Stimulated activated effector memory CD8-positive, alpha-beta T cell treated with anti-CD3 and anti-CD28 coated beads, Interleukin-12 subunit alpha, Interleukin-12 subunit beta, amount 100 ng/mL, for 72 hours (primary cell): ENCODE measurements around the gene EIF5B.
"Not testable (repeated sequence)": the region's sequence is repeated elsewhere in the genome, so short reads cannot be mapped to it uniquely, and the experiment has no call there.

Experiments
- ATAC-seq: fragments of 150-1000 bp; cut with Tn5 transposase; 2 replicates; pipeline ENCODE4 v1.10.0; 2021
- DNase-seq, 2 donors: peaks; one replicate each; pipeline ENCODE4 v3.0.0; 2021 to 2022; ENCODE audit warnings: low spot score in 2 of 2
- H3K27ac Mint-ChIP-seq: one replicate; pipeline ENCODE4 v1.8.0; 2022; ENCODE audit warnings: mild to moderate bottlenecking, mixed read lengths
- H3K36me3 Mint-ChIP-seq: one replicate; pipeline ENCODE4 v1.8.0; 2022; ENCODE audit warnings: mild to moderate bottlenecking, mixed read lengths
- H3K4me1 Mint-ChIP-seq: one replicate; pipeline ENCODE4 v1.8.0; 2022; ENCODE audit warnings: mixed read lengths
- H3K4me3 Mint-ChIP-seq: one replicate; pipeline ENCODE4 v1.8.0; 2022; ENCODE audit warnings: mild to moderate bottlenecking, mixed read lengths
- H3K9me3 Mint-ChIP-seq: one replicate; pipeline ENCODE4 v1.8.0; 2022; ENCODE audit warnings: mixed read lengths

The EIF5B gene

GRCh38 chr2:99348173-99348572 lies 11.0 kb downstream of the EIF5B start:
- Mint-ChIP-seq H3K4me3 (peak overlapping the region; percentile 11), H3K9me3 (no peaks in the 10 kb centered on the region), H3K36me3 (peaks cover 11% of the 10 kb centered on the region), H3K4me1 (peaks cover 59% of the 10 kb centered on the region), H3K27ac (peak overlapping the region; percentile 53)
- DNase-seq (no peak), ATAC-seq (peak; percentile 74)

- peak overlapping the region; percentile 63 for H3K27ac Mint-ChIP-seq
- DNase-seq: no peak
- ATAC-seq: no peak
- peaks cover 7% of the 10 kb centered on the region for H3K36me3 Mint-ChIP-seq
- peaks cover 56% of the 10 kb centered on the region for H3K4me1 Mint-ChIP-seq
- no peak overlapping the region for H3K4me3 Mint-ChIP-seq
- no peaks in the 10 kb centered on the region for H3K9me3 Mint-ChIP-seq
Observed at GRCh38 chr2:99350194-99350593, 13.0 kb downstream of the EIF5B start.

GRCh38 chr2:99354070-99354469 lies 16.9 kb downstream of the EIF5B start:
- Mint-ChIP-seq H3K9me3 (no peaks in the 10 kb centered on the region), H3K4me1 (peaks cover 40% of the 10 kb centered on the region), H3K36me3 (no peaks in the 10 kb centered on the region), H3K4me3 (no peak overlapping the region), H3K27ac (no peak overlapping the region)
- no peak for ATAC-seq
- no peak for DNase-seq

- not testable (repeated sequence) for H3K9me3 Mint-ChIP-seq, H3K27ac Mint-ChIP-seq, DNase-seq, H3K36me3 Mint-ChIP-seq, ATAC-seq, H3K4me3 Mint-ChIP-seq
- H3K4me1 Mint-ChIP-seq: peaks cover 34% of the 10 kb centered on the region
Observed at GRCh38 chr2:99354825-99355224, 17.6 kb downstream of the EIF5B start.

GRCh38 chr2:99356853-99357252 lies 19.7 kb downstream of the EIF5B start:
- H3K9me3 Mint-ChIP-seq: no peaks in the 10 kb centered on the region
- DNase-seq: no peak
- no peak overlapping the region for H3K27ac Mint-ChIP-seq
- no peak for ATAC-seq
- peaks cover 29% of the 10 kb centered on the region for H3K4me1 Mint-ChIP-seq
- no peak overlapping the region for H3K4me3 Mint-ChIP-seq
- peaks cover 24% of the 10 kb centered on the region for H3K36me3 Mint-ChIP-seq

- ATAC-seq: no peak
- Mint-ChIP-seq H3K27ac (no peak overlapping the region), H3K4me1 (peaks cover 6% of the 10 kb centered on the region), H3K36me3 (peaks cover 100% of the 10 kb centered on the region), H3K9me3 (no peaks in the 10 kb centered on the region), H3K4me3 (no peak overlapping the region)
- no peak for DNase-seq
Observed at GRCh38 chr2:99365661-99366060, 28.5 kb downstream of the EIF5B start.

GRCh38 chr2:99368854-99369253 lies 31.7 kb downstream of the EIF5B start:
- H3K4me1 Mint-ChIP-seq: not testable (repeated sequence)
- peaks cover 100% of the 10 kb centered on the region for H3K36me3 Mint-ChIP-seq

GRCh38 chr2:99373144-99373543 lies 36.0 kb downstream of the EIF5B start:
- Mint-ChIP-seq H3K27ac (no peak overlapping the region), H3K4me1 (peaks cover 17% of the 10 kb centered on the region), H3K36me3 (peaks cover 100% of the 10 kb centered on the region), H3K9me3 (no peaks in the 10 kb centered on the region), H3K4me3 (no peak overlapping the region)
- DNase-seq: no peak
- no peak for ATAC-seq

More at GRCh38 chr2:99368854-99369253, 31.7 kb downstream of the EIF5B start:
- not testable (repeated sequence) for DNase-seq, H3K9me3 Mint-ChIP-seq, ATAC-seq, H3K27ac Mint-ChIP-seq, H3K4me3 Mint-ChIP-seq

GRCh38 chr2:99374747-99375146 lies 37.6 kb downstream of the EIF5B start:
- Mint-ChIP-seq H3K9me3 (no peaks in the 10 kb centered on the region), H3K4me1 (peaks cover 19% of the 10 kb centered on the region), H3K27ac (no peak overlapping the region), H3K4me3 (no peak overlapping the region), H3K36me3 (peaks cover 100% of the 10 kb centered on the region)
- DNase-seq (no peak), ATAC-seq (no peak)

GRCh38 chr2:99376254-99376864 lies 39.2 kb downstream of the EIF5B start:
- peaks cover 100% of the 10 kb centered on the region for H3K36me3 Mint-ChIP-seq
- H3K27ac Mint-ChIP-seq: no peak overlapping the region
- DNase-seq: no peak
- peaks cover 28% of the 10 kb centered on the region for H3K4me1 Mint-ChIP-seq
- no peaks in the 10 kb centered on the region for H3K9me3 Mint-ChIP-seq
- peak; percentile 81 for ATAC-seq
- no peak overlapping the region for H3K4me3 Mint-ChIP-seq

GRCh38 chr2:99377879-99378278 lies 40.7 kb downstream of the EIF5B start:
- DNase-seq: no peak
- peak overlapping the region; percentile 46 for H3K27ac Mint-ChIP-seq

GRCh38 chr2:99380376-99381010 lies 43.3 kb downstream of the EIF5B start:
- no peaks in the 10 kb centered on the region for H3K9me3 Mint-ChIP-seq
- H3K4me3 Mint-ChIP-seq: no peak overlapping the region
- peak overlapping the region; percentile 37 for H3K27ac Mint-ChIP-seq
- DNase-seq (no peak), ATAC-seq (peak; percentile 53)
- H3K4me1 Mint-ChIP-seq: peaks cover 28% of the 10 kb centered on the region
- H3K36me3 Mint-ChIP-seq: peaks cover 100% of the 10 kb centered on the region

More at GRCh38 chr2:99377879-99378278, 40.7 kb downstream of the EIF5B start:
- Mint-ChIP-seq H3K9me3 (no peaks in the 10 kb centered on the region), H3K4me3 (no peak overlapping the region), H3K36me3 (peaks cover 100% of the 10 kb centered on the region), H3K4me1 (peaks cover 28% of the 10 kb centered on the region)
- ATAC-seq: peak; percentile 97

- H3K9me3 Mint-ChIP-seq: no peaks in the 10 kb centered on the region
- DNase-seq: no peak
- peaks cover 19% of the 10 kb centered on the region for H3K4me1 Mint-ChIP-seq
- no peak overlapping the region for H3K27ac Mint-ChIP-seq
- H3K36me3 Mint-ChIP-seq: peaks cover 99% of the 10 kb centered on the region
- no peak for ATAC-seq
- H3K4me3 Mint-ChIP-seq: no peak overlapping the region
Observed at GRCh38 chr2:99382143-99382542, 45.0 kb downstream of the EIF5B start.

- Mint-ChIP-seq H3K36me3 (peaks cover 91% of the 10 kb centered on the region), H3K4me1 (peaks cover 9% of the 10 kb centered on the region), H3K4me3 (no peak overlapping the region), H3K27ac (no peak overlapping the region), H3K9me3 (no peaks in the 10 kb centered on the region)
- ATAC-seq (no peak), DNase-seq (no peak)
Observed at GRCh38 chr2:99386011-99386410, 48.8 kb downstream of the EIF5B start.

GRCh38 chr2:99388892-99389291 lies 51.7 kb downstream of the EIF5B start:
- no peaks in the 10 kb centered on the region for H3K9me3 Mint-ChIP-seq
- peaks cover 9% of the 10 kb centered on the region for H3K4me1 Mint-ChIP-seq
- H3K27ac Mint-ChIP-seq: no peak overlapping the region
- H3K4me3 Mint-ChIP-seq: no peak overlapping the region
- ATAC-seq (no peak), DNase-seq (no peak)
- peaks cover 91% of the 10 kb centered on the region for H3K36me3 Mint-ChIP-seq

GRCh38 chr2:99389371-99389770 lies 52.2 kb downstream of the EIF5B start:
- H3K27ac Mint-ChIP-seq: no peak overlapping the region
- peaks cover 9% of the 10 kb centered on the region for H3K4me1 Mint-ChIP-seq
- H3K4me3 Mint-ChIP-seq: no peak overlapping the region
- H3K36me3 Mint-ChIP-seq: peaks cover 91% of the 10 kb centered on the region
- ATAC-seq (no peak), DNase-seq (no peak)
- no peaks in the 10 kb centered on the region for H3K9me3 Mint-ChIP-seq
